ENCODE measurements around the gene TM4SF4. TPM values are rescaled to one million over a fixed set of nuclear protein-coding genes. Genes with fewer than 3 reads are reported as not detected.

Gene TM4SF4
- total and polyA plus RNA-seq, 2 of the 8 experiments (the other 6 are each of a cell fraction or from before 2014, with no cell fraction given): not detected

GRCh38 chr3:149523512-149524299 is 49.2 kb downstream of the TM4SF4 start:
- Histone ChIP-seq H3K18ac (ENCODE audit: extremely low read depth, low read length) (no peak overlapping the region), H3K4ac (replicated peaks; ENCODE audit: insufficient read length, low read depth, low read length) (no peak overlapping the region), H3K4me1 (replicated peaks in 1 of 4; ENCODE audit: control insufficient read depth in 3 of 4, insufficient read depth in 4 of 4, low read length in 3 of 4) (no peaks in the 10 kb centered on the region), H3K79me2 (ENCODE audit: control insufficient read depth in 1 of 2, insufficient read depth in 2 of 2, low read length in 2 of 2) (no peaks in the 10 kb centered on the region), H2AK5ac (ENCODE audit: low read depth, low read length) (no peak overlapping the region), H3K27ac (ENCODE audit: low read depth, low read length) (no peak overlapping the region), H3K9me3 (ENCODE audit: insufficient read depth in 2 of 2, low read depth in 1 of 2, low read length in 1 of 2) (no peaks in the 10 kb centered on the region), H2BK20ac (ENCODE audit: low read length) (no peak overlapping the region), H3K56ac (replicated peaks; ENCODE audit: insufficient read length, low read depth, low read length) (no peak overlapping the region), H3K79me1 (ENCODE audit: low read depth, low read length) (no peaks in the 10 kb centered on the region), H2BK5ac (ENCODE audit: low read depth, low read length) (no peak overlapping the region), H3K9ac (replicated peaks in 1 of 4; ENCODE audit: extremely low read depth in 1 of 4, low read depth in 3 of 4, low read length in 3 of 4) (no peak overlapping the region), H3K23me2 (ENCODE audit: low read depth, low read length) (no peaks in the 10 kb centered on the region), H4K20me1 (replicated peaks in 1 of 2; ENCODE audit: control insufficient read depth in 1 of 2, insufficient read depth in 2 of 2, low read length in 2 of 2) (no peaks in the 10 kb centered on the region), H2BK120ac (replicated peaks; ENCODE audit: low read depth, low read length) (no peak overlapping the region), H2BK12ac (ENCODE audit: low read depth, low read length) (no peak overlapping the region), H4K5ac (ENCODE audit: insufficient read length, low read depth, low read length) (no peak overlapping the region), H2BK15ac (ENCODE audit: low read length) (no peak overlapping the region), H3K14ac (ENCODE audit: insufficient read length) (no peak overlapping the region), H3K36me3 (ENCODE audit: control insufficient read depth in 2 of 4, insufficient read depth in 4 of 4, low read length in 3 of 4) (peaks cover 2 to 9% (median 4%) of the 10 kb centered on the region in 4 experiments; a peak in 4 of 8 replicates), H3K4me2 (ENCODE audit: insufficient read depth in 1 of 2, low read depth in 2 of 2, low read length in 2 of 2) (no peak overlapping the region), H4K8ac (ENCODE audit: extremely low read depth, insufficient read depth, low read length) (no peak overlapping the region), H4K91ac (replicated peaks; ENCODE audit: insufficient read length, low read length) (no peak overlapping the region), H3K4me3 (ENCODE audit: extremely low read depth in 1 of 4, insufficient read depth in 2 of 4, low read depth in 3 of 4, low read length in 4 of 4) (no peak overlapping the region), H3K23ac (ENCODE audit: insufficient read length) (no peak overlapping the region), H3K27me3 (replicated peaks in 1 of 4; ENCODE audit: control insufficient read depth in 3 of 4, extremely low read depth in 1 of 4, insufficient read depth in 3 of 4, low read length in 3 of 4) (no peaks in the 10 kb centered on the region), H2AFZ (ENCODE audit: low read length) (no peak overlapping the region)
- FAIRE-seq (no peak), DNase-seq (ENCODE audit: low read depth in 1 of 2, low spot score in 2 of 2) (no peak)
- WGBS, 2 experiments (ENCODE audit: extremely low coverage in 1 of 2, insufficient coverage in 1 of 2, insufficient read length in 1 of 2, insufficient replicate concordance in 2 of 2, low coverage in 1 of 2, low lambda C conversion rate in 2 of 2, missing lambda C conversion rate in 1 of 2): 92% methylated on average over 11 of the region's 11 CpGs; no CpG with 5 or more reads in 1 of the 2 experiments
- ChIA-PET POLR2A (ENCODE audit: partially characterized antibody) (no interaction called here), CTCF (ENCODE audit: partially characterized antibody) (interaction anchor here (0.6 to 2.5 kb wide), 10 partner anchors 8 to 566 kb away, joined by 3 to 22 read pairs (median 6); no protein-coding TSS in a partner anchor)
- TF ChIP-seq TBP (IDR thresholded peaks at IDR 0.05; ENCODE audit: low read depth, low read length) (no peak), PHF8 (conservative IDR thresholded peaks at IDR 0.05; ENCODE audit: low read depth, low read length) (no peak), POLR2AphosphoS5 (IDR thresholded peaks at IDR 0.05; ENCODE audit: low read depth, low read length) (no peak), SIN3A (conservative IDR thresholded peaks at IDR 0.05 in 1 of 2, IDR thresholded peaks at IDR 0.05 in 1 of 2; ENCODE audit: low read depth in 1 of 2, low read length in 2 of 2) (no peak), RFX5 (IDR thresholded peaks at IDR 0.05; ENCODE audit: borderline replicate concordance, low read depth, low read length) (no peak), TAF7 (optimal IDR thresholded peaks at IDR 0.05; ENCODE audit: borderline replicate concordance, low read depth, low read length) (no peak), USF2 (IDR thresholded peaks at IDR 0.05; ENCODE audit: low read length) (no peak), RAD21 (IDR thresholded peaks at IDR 0.05 in 1 of 2, conservative IDR thresholded peaks at IDR 0.05 in 1 of 2; ENCODE audit: low read depth in 2 of 2, low read length in 2 of 2) (no peak), SRF (IDR thresholded peaks at IDR 0.05; ENCODE audit: low read depth, low read length) (no peak), GABPA (IDR thresholded peaks at IDR 0.05; ENCODE audit: borderline replicate concordance, insufficient read depth, low read length) (no peak), SIX5 (IDR thresholded peaks at IDR 0.05; ENCODE audit: low read depth, low read length) (no peak)

Data from H1 (cell line).